ENCODE data around the gene ADAMTS17.
"Not testable (repeated sequence)": the region's sequence is repeated elsewhere in the genome, so short reads cannot be mapped to it uniquely, and the experiment has no call there.

The ADAMTS17 gene

DNA sequence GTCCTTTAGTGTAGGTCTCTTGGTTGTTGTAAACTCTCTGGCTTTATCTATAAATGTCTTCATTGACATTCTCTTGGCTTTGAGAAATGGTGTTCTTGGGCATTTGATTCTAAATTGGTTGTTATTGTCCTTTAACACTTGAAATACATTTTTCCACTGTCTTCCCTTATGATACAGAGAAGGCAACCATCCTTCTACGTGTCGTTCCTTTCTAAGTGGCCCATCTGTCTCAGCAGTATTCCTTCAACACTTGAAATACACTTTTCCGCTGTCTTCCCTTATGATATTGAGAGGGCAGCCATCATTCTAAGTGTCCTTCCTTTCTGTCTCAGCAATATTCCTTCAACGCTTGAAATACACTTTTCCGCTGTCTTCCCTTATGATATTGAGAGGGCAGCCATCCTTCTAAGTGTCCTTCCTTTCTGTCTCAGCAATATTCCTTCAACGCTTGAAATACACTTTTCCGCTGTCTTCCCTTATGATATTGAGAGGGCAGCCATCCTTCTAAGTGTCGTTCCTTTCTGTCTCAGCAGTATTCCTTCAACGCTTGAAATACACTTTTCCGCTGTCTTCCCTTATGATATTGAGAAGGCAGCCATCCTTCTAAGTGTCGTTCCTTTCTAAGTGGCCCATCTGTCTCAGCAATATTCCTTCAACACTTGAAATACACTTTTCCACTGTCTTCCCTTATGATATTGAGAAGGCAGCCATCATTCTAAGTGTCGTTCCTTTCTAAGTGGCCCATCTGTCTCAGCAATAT, 275.1 kb downstream of the ADAMTS17 start:
- not testable (repeated sequence) for H3K4me1 ChIP-seq (ENCODE audit: insufficient read depth, low read length); H3K9me3 ChIP-seq (ENCODE audit: low read length); H3K9ac ChIP-seq (ENCODE audit: low read length); H3K4me3 ChIP-seq (ENCODE audit: low read depth in 1 of 2, low read length in 2 of 2); H3K27me3 ChIP-seq (ENCODE audit: control insufficient read depth in 1 of 2, insufficient read depth in 2 of 2, low read length in 2 of 2); H3K36me3 ChIP-seq (ENCODE audit: insufficient read depth, low read length); H3K27ac ChIP-seq (ENCODE audit: low read depth, low read length)

DNA sequence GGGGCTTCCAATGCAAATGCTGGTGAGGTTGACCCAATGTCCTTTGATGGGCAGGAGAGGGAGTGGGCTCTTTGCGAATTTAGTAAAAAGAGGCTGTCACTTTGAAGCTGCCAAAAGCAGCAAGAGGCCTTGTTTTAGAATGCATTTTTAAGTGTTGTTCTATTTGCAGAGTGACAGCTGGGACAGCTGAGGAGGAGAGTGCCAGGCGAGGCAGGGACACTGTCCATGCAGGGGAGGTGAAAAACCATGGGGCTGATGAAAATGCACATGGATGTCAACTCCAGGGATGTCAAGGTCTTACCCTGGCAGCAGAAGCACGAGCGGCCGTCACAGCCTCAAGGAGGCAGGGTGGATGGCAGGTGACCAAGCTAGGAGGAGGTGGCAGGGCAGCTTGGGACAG, 279.8 kb downstream of the ADAMTS17 start:
- Histone ChIP-seq H3K9ac (ENCODE audit: low read length) (no peak overlapping the region), H3K27ac (ENCODE audit: low read depth, low read length) (no peak overlapping the region), H3K4me1 (ENCODE audit: insufficient read depth, low read length) (peaks cover 6% of the 10 kb centered on the region)

DNA sequence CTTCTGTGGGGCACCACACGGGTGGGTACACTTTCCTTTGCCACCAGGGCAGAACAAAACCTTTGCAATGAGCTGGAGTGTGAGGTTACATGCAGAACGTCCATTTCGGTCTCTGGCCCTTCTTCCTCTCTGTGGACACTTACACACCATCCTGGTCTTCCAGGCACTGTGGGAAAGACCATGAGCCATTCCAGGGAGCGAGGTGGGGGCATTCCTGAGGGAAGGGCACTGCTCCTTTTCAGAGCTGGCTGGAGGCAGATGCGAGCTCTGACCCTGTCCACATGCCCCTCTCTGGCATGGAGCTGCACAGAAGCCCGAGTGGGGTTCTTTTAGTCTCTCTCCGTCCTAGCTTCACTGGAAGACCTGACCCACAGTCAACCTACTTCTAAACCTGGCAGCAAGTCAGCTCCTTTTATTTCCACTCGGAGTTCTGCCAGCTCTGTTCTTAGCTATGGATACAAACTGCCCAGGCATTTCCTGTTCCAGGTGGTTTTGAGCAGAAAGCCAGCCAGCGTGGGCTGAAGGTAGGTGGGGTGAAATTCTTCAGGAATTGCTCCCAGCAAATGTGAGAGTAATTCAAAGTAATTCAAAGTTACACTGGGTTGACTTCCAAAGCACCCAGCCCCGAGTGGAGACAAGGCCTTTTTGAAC, 281.4 kb downstream of the ADAMTS17 start:
- Histone ChIP-seq H3K36me3 (ENCODE audit: insufficient read depth, low read length) (no peaks in the 10 kb centered on the region), H3K4me3 (ENCODE audit: low read depth in 1 of 2, low read length in 2 of 2) (no peak overlapping the region), H3K27me3 (ENCODE audit: control insufficient read depth in 1 of 2, insufficient read depth in 2 of 2, low read length in 2 of 2) (no peaks in the 10 kb centered on the region), H3K27ac (ENCODE audit: low read depth, low read length) (no peak overlapping the region), H3K9ac (ENCODE audit: low read length) (no peak overlapping the region), H3K9me3 (ENCODE audit: low read length) (no peaks in the 10 kb centered on the region), H3K4me1 (ENCODE audit: insufficient read depth, low read length) (peaks cover 6% of the 10 kb centered on the region)

More for the DNA sequence above, 279.8 kb downstream of the ADAMTS17 start:
- Histone ChIP-seq H3K36me3 (ENCODE audit: insufficient read depth, low read length) (no peaks in the 10 kb centered on the region), H3K4me3 (ENCODE audit: low read depth in 1 of 2, low read length in 2 of 2) (no peak overlapping the region), H3K27me3 (ENCODE audit: control insufficient read depth in 1 of 2, insufficient read depth in 2 of 2, low read length in 2 of 2) (no peaks in the 10 kb centered on the region), H3K9me3 (ENCODE audit: low read length) (no peaks in the 10 kb centered on the region)

DNA sequence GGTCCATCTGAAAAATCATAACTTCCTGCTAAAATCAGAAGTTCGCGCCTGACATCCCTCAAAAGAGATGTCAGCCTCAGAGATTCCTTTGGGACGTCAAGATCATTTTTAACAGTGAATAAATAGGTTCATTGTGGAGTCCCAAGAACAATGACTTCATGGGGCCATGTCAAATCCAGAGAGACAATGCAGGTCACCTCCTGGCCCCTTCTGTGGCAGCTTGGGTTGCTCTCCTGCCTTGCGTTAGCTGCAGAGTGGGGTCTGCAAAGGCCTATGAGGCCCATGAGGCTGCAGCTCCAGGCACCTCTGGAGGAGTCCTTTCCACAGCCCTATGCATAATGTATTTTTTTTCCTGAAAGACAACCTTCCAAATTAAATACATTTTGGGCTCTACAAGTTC, 282.3 kb downstream of the ADAMTS17 start:
- Histone ChIP-seq H3K27me3 (ENCODE audit: control insufficient read depth in 1 of 2, insufficient read depth in 2 of 2, low read length in 2 of 2) (no peaks in the 10 kb centered on the region), H3K9me3 (ENCODE audit: low read length) (no peaks in the 10 kb centered on the region), H3K36me3 (ENCODE audit: insufficient read depth, low read length) (no peaks in the 10 kb centered on the region), H3K9ac (ENCODE audit: low read length) (no peak overlapping the region), H3K4me1 (ENCODE audit: insufficient read depth, low read length) (peaks cover 6% of the 10 kb centered on the region), H3K27ac (ENCODE audit: low read depth, low read length) (no peak overlapping the region), H3K4me3 (ENCODE audit: low read depth in 1 of 2, low read length in 2 of 2) (no peak overlapping the region)

DNA sequence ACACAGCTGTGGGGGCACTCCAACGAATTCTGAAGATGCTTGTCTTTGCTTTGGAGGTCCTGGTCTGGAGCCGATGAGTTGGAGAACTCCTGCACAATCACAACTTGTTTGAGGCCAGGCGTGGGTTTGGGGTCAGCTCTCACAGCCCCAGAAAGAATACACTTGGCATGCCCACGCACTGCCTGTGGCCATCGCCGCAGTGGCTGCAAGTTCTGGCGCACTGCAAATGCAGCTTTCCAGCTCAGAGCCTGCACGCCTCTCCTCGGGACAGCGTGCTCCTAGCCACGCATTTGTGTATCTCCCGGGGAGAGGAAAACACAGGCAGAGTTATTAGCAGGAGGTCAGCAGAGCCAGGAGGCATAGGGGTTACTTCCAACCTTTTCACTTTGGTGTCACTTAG, 282.7 kb downstream of the ADAMTS17 start:
- no peak overlapping the region for H3K9ac ChIP-seq (ENCODE audit: low read length)
- no peaks in the 10 kb centered on the region for H3K27me3 ChIP-seq (ENCODE audit: control insufficient read depth in 1 of 2, insufficient read depth in 2 of 2, low read length in 2 of 2)
- H3K27ac ChIP-seq (ENCODE audit: low read depth, low read length), result no peak overlapping the region
- H3K36me3 ChIP-seq (ENCODE audit: insufficient read depth, low read length), result no peaks in the 10 kb centered on the region
- H3K9me3 ChIP-seq (ENCODE audit: low read length), result no peaks in the 10 kb centered on the region
- H3K4me3 ChIP-seq (ENCODE audit: low read depth in 1 of 2, low read length in 2 of 2), result no peak overlapping the region
- peaks cover 6% of the 10 kb centered on the region for H3K4me1 ChIP-seq (ENCODE audit: insufficient read depth, low read length)

DNA sequence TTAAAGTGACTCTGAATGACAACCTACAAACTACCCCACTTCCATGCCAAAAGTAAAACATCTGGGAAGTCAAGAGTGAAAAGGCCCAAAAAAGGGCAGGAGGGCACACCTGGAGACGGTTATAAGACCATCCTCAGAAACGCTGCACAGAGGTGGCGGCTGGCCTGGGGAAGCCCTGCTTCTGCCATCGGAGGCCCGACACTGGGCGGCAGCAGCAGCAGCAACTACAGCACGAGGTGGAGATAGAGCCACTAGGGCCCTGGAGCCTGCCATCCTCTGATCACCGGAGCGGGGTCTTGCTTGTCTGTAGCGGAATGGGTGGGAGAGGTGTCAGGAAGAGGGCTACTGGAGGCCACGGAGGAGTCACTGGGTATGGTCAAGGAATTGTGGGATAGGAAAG, 283.3 kb downstream of the ADAMTS17 start:
- Histone ChIP-seq H3K9ac (ENCODE audit: low read length) (no peak overlapping the region), H3K4me3 (ENCODE audit: low read depth in 1 of 2, low read length in 2 of 2) (no peak overlapping the region), H3K4me1 (ENCODE audit: insufficient read depth, low read length) (peaks cover 6% of the 10 kb centered on the region), H3K36me3 (ENCODE audit: insufficient read depth, low read length) (no peaks in the 10 kb centered on the region), H3K27me3 (ENCODE audit: control insufficient read depth in 1 of 2, insufficient read depth in 2 of 2, low read length in 2 of 2) (no peaks in the 10 kb centered on the region), H3K9me3 (ENCODE audit: low read length) (no peaks in the 10 kb centered on the region), H3K27ac (ENCODE audit: low read depth, low read length) (no peak overlapping the region)

DNA sequence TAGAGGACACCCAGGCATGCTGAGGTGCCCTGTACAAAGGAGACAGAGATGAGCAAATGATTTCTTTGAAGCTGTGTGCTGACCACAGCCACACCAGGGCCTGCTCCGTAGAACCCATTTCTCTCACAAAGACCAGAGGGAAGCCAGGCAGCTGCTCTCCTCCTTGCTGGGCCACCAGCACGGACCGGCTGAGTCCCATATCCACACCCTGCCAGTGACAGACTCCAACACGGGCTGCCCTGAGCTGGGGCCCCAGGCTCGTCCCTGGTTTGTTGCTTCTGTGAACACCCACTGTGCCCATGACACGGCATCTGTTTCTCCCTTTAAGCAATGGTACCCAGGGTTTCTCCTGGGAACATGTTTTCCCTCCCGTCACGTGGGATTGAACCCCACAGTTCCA, 284.5 kb downstream of the ADAMTS17 start:
- Histone ChIP-seq H3K4me3 (ENCODE audit: low read depth in 1 of 2, low read length in 2 of 2) (no peak overlapping the region), H3K9ac (ENCODE audit: low read length) (no peak overlapping the region), H3K36me3 (ENCODE audit: insufficient read depth, low read length) (no peaks in the 10 kb centered on the region), H3K4me1 (ENCODE audit: insufficient read depth, low read length) (peaks cover 6% of the 10 kb centered on the region), H3K27ac (ENCODE audit: low read depth, low read length) (no peak overlapping the region), H3K27me3 (ENCODE audit: control insufficient read depth in 1 of 2, insufficient read depth in 2 of 2, low read length in 2 of 2) (no peaks in the 10 kb centered on the region), H3K9me3 (ENCODE audit: low read length) (no peaks in the 10 kb centered on the region)

DNA sequence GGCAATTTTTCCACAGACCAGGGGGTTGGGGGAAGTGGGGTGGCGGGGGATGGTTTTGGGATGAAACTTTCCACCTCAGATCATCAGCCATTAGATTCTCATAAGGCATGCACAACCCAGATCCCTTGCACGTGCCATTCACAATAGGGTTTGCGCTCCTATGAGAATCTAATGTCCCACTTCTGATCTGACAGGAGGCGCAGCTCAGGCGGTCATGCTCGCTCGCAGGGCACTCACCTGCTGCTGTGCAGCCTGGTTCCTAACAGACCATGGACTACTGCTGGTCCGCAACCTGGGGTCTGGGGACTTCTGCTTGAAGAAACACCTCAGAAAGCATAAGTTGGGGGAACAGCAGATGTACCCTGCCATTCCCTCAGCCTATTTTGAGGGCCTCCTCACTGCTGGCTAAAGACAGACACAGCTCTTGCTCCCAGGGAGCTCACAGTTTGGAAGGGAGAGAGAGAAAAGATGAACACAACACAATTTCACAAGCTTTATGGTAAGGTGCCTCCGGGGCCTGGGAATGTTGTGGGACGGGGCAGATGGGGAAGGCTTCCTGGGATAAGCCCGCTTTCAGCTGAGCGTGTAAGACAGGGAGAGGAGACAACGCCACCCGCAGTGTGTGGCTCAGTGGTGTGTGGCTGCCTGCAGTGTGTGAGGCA, 285.2 kb downstream of the ADAMTS17 start:
- Histone ChIP-seq H3K4me3 (ENCODE audit: low read depth in 1 of 2, low read length in 2 of 2) (no peak overlapping the region), H3K27ac (ENCODE audit: low read depth, low read length) (no peak overlapping the region), H3K9ac (ENCODE audit: low read length) (no peak overlapping the region), H3K27me3 (ENCODE audit: control insufficient read depth in 1 of 2, insufficient read depth in 2 of 2, low read length in 2 of 2) (no peaks in the 10 kb centered on the region), H3K4me1 (ENCODE audit: insufficient read depth, low read length) (peaks cover 6% of the 10 kb centered on the region), H3K36me3 (ENCODE audit: insufficient read depth, low read length) (no peaks in the 10 kb centered on the region), H3K9me3 (ENCODE audit: low read length) (no peaks in the 10 kb centered on the region)

DNA sequence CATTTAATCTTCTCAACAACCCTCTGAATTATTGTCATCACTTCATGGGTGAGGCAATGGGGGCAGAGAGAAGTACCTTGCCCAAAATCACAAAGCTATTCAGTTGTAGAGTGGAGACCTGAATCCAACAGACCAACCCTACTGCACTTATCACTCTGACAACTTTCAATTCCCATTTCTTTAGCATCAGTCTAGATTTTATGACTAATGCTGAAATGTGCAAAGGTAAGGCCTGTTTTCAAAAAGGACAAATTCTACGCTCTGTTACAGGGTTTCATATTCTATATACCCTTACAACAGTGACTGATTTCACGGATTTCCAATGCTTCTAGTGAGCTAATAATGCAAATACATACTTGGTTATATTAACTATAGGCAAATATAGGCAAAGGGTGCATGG, 286.0 kb downstream of the ADAMTS17 start:
- Histone ChIP-seq H3K36me3 (ENCODE audit: insufficient read depth, low read length) (no peaks in the 10 kb centered on the region), H3K9ac (ENCODE audit: low read length) (no peak overlapping the region), H3K27ac (ENCODE audit: low read depth, low read length) (no peak overlapping the region), H3K4me1 (ENCODE audit: insufficient read depth, low read length) (peaks cover 5% of the 10 kb centered on the region), H3K4me3 (ENCODE audit: low read depth in 1 of 2, low read length in 2 of 2) (no peak overlapping the region), H3K9me3 (ENCODE audit: low read length) (no peaks in the 10 kb centered on the region), H3K27me3 (ENCODE audit: control insufficient read depth in 1 of 2, insufficient read depth in 2 of 2, low read length in 2 of 2) (no peaks in the 10 kb centered on the region)

DNA sequence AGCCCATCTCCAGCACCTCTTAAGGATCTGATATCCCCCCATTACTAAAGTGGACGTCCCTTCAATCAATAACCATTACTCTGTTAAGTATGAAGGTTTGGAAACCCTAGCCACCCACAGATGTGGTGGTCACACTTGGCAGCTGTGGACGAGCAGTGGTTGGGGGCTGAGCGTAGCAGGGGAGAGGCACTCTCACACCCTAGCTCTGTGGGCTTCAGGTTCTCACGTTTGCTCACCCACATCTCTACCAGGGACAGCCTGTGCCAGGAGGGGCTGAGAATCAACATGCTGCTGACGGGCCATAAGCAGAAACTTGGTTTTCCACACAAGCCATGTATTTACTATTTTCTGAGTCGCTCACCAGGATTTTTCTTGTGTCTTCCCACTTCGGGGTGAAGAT, 287.2 kb downstream of the ADAMTS17 start:
- no peak overlapping the region for H3K27ac ChIP-seq (ENCODE audit: low read depth, low read length)

DNA sequence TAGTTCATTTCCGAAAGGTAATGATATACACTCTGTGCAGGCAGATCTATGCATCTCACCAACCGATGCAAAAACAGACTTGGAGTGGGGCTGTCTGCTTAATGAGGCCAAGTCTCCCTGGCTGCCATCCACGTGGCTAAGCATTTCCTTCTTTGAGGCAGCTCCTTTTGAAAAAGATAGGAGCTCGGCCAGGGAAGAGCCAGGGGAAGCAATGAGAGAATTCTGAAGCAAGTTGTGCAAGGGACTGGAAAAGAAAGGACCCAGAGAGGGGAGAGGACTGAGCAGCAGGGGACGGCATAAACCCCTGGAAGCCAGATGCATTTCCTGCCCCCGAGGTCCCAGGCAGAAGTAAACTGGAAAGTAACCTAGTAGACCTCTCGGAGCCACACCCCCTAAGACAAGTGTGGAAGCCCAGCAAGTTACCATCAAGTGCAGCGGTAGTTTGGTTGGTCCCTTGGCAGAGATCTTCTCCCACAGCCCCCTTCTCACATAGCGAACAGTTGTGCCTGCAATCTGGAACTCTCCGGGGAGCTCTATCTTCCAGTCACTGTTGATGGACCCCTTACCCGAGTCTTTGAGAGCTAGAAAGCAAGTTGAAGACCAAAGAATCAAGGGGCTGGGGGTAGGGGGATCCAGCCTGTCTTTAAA, 288.2 kb downstream of the ADAMTS17 start:
- H3K27ac ChIP-seq (ENCODE audit: low read depth, low read length), result no peak overlapping the region
- H3K27me3 ChIP-seq (ENCODE audit: control insufficient read depth in 1 of 2, insufficient read depth in 2 of 2, low read length in 2 of 2), result no peaks in the 10 kb centered on the region
- H3K4me1 ChIP-seq (ENCODE audit: insufficient read depth, low read length), result no peaks in the 10 kb centered on the region
- H3K9me3 ChIP-seq (ENCODE audit: low read length), result no peaks in the 10 kb centered on the region
- no peaks in the 10 kb centered on the region for H3K36me3 ChIP-seq (ENCODE audit: insufficient read depth, low read length)
- H3K4me3 ChIP-seq (ENCODE audit: low read depth in 1 of 2, low read length in 2 of 2), result no peak overlapping the region
- no peak overlapping the region for H3K9ac ChIP-seq (ENCODE audit: low read length)

More for the DNA sequence above, 287.2 kb downstream of the ADAMTS17 start:
- Histone ChIP-seq H3K9me3 (ENCODE audit: low read length) (no peaks in the 10 kb centered on the region), H3K27me3 (ENCODE audit: control insufficient read depth in 1 of 2, insufficient read depth in 2 of 2, low read length in 2 of 2) (no peaks in the 10 kb centered on the region), H3K9ac (ENCODE audit: low read length) (no peak overlapping the region), H3K4me3 (ENCODE audit: low read depth in 1 of 2, low read length in 2 of 2) (no peak overlapping the region), H3K4me1 (ENCODE audit: insufficient read depth, low read length) (no peaks in the 10 kb centered on the region), H3K36me3 (ENCODE audit: insufficient read depth, low read length) (no peaks in the 10 kb centered on the region)
